MM.1S (cell line): ENCODE results near the gene TPR.

Experiments
- DNase-seq: peaks from one replicate; pipeline ENCODE4 v3.0.0-alpha.2; 2015
- H2AFZ ChIP-seq: fragments of 300-600 bp; sonication (generic); 2 replicates; pipeline ENCODE4 v1.6.0; 2016; ENCODE audit warnings: antibody characterized with exemption, low read length
- H3F3A ChIP-seq: fragments of 300-600 bp; sonication (generic); 2 replicates; pipeline ENCODE4 v1.6.1; 2016; ENCODE audit warnings: mild to moderate bottlenecking, antibody characterized with exemption, low read length, moderate library complexity, mixed read lengths; ENCODE audit not compliant: insufficient read depth
- H3K27ac ChIP-seq: fragments of 300-600 bp; sonication (generic); 2 replicates; pipeline ENCODE4 v1.5.1; 2016; ENCODE audit warnings: mild to moderate bottlenecking, low read length
- H3K27me3 ChIP-seq: fragments of 300-600 bp; sonication (generic); replicated peaks from 2 replicates; pipeline ENCODE4 v1.6.0; 2016; ENCODE audit warnings: low read length; ENCODE audit not compliant: insufficient read depth
- H3K36me3 ChIP-seq: fragments of 300-600 bp; sonication (generic); replicated peaks from 2 replicates; pipeline ENCODE4 v1.6.1; 2016; ENCODE audit warnings: mild to moderate bottlenecking, low read length, mixed read lengths; ENCODE audit not compliant: insufficient read depth
- H3K4me1 ChIP-seq: fragments of 300-600 bp; sonication (generic); 2 replicates; pipeline ENCODE4 v1.6.1; 2016; ENCODE audit warnings: low read length, mixed read lengths
- H3K4me2 ChIP-seq: fragments of 300-600 bp; sonication (generic); 2 replicates; pipeline ENCODE4 v1.6.0; 2016; ENCODE audit warnings: low read depth, low read length
- H3K4me3 ChIP-seq: fragments of 300-600 bp; sonication (generic); 2 replicates; pipeline ENCODE4 v1.5.1; 2016; ENCODE audit warnings: low read length, mixed read lengths
- H3K79me2 ChIP-seq: fragments of 300-600 bp; sonication (generic); 2 replicates; pipeline ENCODE4 v1.6.1; 2016; ENCODE audit warnings: mixed run types, low read length, mixed read lengths
- H3K9ac ChIP-seq: fragments of 300-600 bp; sonication (generic); 2 replicates; pipeline ENCODE4 v1.6.1; 2016; ENCODE audit warnings: low read length, mixed read lengths
- H3K9me2 ChIP-seq: fragments of 300-600 bp; sonication (generic); replicated peaks from 2 replicates; pipeline ENCODE4 v1.6.1; 2016; ENCODE audit warnings: mild to moderate bottlenecking, low read length, mixed read lengths; ENCODE audit not compliant: insufficient read depth
- H3K9me3 ChIP-seq: fragments of 300-600 bp; sonication (generic); replicated peaks from 2 replicates; pipeline ENCODE4 v1.6.1; 2016; ENCODE audit warnings: mild to moderate bottlenecking, low read length, mixed read lengths; ENCODE audit not compliant: insufficient read depth
- H4K20me1 ChIP-seq: fragments of 300-600 bp; sonication (generic); 2 replicates; pipeline ENCODE4 v1.6.1; 2016; ENCODE audit warnings: mild to moderate bottlenecking, low read length, moderate library complexity, mixed read lengths; ENCODE audit not compliant: insufficient read depth
- EZH2 ChIP-seq: fragments of 300-600 bp; sonication (generic); optimal IDR thresholded peaks from 2 replicates; pipeline ENCODE3; 2017; ENCODE audit warnings: low read depth, mild to moderate bottlenecking, antibody characterized with exemption, low read length, mixed read lengths
- EZH2phosphoT487 ChIP-seq: fragments of 300-600 bp; sonication (generic); IDR thresholded peaks from 2 replicates; pipeline ENCODE4 v1.6.1; 2018; ENCODE audit warnings: antibody characterized with exemption, low read length
- TF ChIP-seq, protein P1 (sequence below): fragments of 300-600 bp; sonication (generic); IDR thresholded peaks from 2 replicates; pipeline ENCODE4 v1.5.1; 2016; ENCODE audit warnings: antibody characterized with exemption, low read length, mixed read lengths

Gene TPR

DNA sequence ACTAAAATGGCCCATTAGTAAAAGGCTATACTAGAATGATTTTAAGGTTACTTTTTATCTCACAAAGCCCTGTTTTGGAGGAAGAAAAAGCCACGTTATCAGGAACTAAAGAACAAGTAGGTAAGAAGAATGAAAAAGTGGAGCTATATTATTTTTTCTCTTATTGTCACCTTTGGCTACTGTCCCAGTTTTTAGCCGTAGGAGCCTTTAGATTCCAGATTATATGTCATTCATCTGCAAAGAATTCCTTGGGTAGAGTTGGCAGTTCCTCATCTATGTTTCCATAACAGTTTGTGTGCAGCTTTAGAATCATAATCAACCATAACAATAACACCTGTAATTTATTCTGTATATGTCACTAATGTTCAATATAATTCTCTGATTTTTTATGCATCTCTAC lies 83.8 kb downstream of the TPR start:
- no peaks in the 10 kb centered on the region for H3K9me2 ChIP-seq
- H3K9me3 ChIP-seq: no peaks in the 10 kb centered on the region
- no peaks in the 10 kb centered on the region for H3K36me3 ChIP-seq
- H3K27me3 ChIP-seq: no peaks in the 10 kb centered on the region
- H3K4me1 ChIP-seq: no peaks in the 10 kb centered on the region
- no peak overlapping the region for H2AFZ ChIP-seq
- no peak overlapping the region for H3K4me3 ChIP-seq
- H3K4me2 ChIP-seq: no peak overlapping the region
- no peak overlapping the region for H3K9ac ChIP-seq
- H3K27ac ChIP-seq: no peak overlapping the region
- TF ChIP-seq EZH2phosphoT487 (no peak), EZH2 (no peak)
- TF ChIP-seq, protein P1, sequence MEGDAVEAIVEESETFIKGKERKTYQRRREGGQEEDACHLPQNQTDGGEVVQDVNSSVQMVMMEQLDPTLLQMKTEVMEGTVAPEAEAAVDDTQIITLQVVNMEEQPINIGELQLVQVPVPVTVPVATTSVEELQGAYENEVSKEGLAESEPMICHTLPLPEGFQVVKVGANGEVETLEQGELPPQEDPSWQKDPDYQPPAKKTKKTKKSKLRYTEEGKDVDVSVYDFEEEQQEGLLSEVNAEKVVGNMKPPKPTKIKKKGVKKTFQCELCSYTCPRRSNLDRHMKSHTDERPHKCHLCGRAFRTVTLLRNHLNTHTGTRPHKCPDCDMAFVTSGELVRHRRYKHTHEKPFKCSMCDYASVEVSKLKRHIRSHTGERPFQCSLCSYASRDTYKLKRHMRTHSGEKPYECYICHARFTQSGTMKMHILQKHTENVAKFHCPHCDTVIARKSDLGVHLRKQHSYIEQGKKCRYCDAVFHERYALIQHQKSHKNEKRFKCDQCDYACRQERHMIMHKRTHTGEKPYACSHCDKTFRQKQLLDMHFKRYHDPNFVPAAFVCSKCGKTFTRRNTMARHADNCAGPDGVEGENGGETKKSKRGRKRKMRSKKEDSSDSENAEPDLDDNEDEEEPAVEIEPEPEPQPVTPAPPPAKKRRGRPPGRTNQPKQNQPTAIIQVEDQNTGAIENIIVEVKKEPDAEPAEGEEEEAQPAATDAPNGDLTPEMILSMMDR: no peak
- H3K79me2 ChIP-seq: no peaks in the 10 kb centered on the region
- no peaks in the 10 kb centered on the region for H4K20me1 ChIP-seq
- no peak for DNase-seq
- no peaks in the 10 kb centered on the region for H3F3A ChIP-seq

DNA sequence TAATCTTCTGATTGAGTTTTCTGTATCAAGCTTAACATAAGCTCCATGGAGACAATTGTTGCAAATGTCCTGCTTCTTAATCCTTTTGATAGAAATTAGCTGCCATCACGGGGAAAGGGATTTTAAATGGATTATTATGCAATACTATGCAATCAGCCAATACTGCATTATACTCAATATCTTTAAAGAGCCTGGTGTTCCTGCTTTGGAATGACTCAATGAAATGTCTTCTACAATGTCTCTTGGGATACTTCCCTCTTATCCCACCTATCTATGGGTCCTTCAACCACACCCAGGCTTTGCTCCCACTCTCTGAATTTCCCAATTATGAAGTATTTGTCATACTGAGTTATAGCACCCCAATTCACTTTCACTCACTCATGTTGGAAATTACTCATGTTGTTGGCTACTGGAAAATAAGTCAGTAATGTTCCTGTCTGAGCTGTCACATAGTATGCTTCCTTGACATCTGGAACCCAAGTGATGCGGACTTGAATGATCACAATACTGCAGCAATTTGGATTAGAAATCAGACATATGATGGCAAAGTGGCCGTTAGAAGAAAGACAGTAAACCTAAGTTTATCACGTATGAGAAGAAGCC lies 85.0 kb downstream of the TPR start:
- TF ChIP-seq EZH2 (no peak), EZH2phosphoT487 (no peak)
- TF ChIP-seq, protein P1: no peak
- Histone ChIP-seq H3K9me2 (no peaks in the 10 kb centered on the region), H2AFZ (no peak overlapping the region), H3K27me3 (no peaks in the 10 kb centered on the region), H3K36me3 (no peaks in the 10 kb centered on the region), H3F3A (no peaks in the 10 kb centered on the region), H3K4me3 (no peak overlapping the region), H3K79me2 (no peaks in the 10 kb centered on the region), H3K27ac (no peak overlapping the region), H3K4me2 (no peak overlapping the region), H4K20me1 (no peaks in the 10 kb centered on the region), H3K4me1 (no peaks in the 10 kb centered on the region), H3K9ac (no peak overlapping the region), H3K9me3 (no peaks in the 10 kb centered on the region)
- DNase-seq: no peak

DNA sequence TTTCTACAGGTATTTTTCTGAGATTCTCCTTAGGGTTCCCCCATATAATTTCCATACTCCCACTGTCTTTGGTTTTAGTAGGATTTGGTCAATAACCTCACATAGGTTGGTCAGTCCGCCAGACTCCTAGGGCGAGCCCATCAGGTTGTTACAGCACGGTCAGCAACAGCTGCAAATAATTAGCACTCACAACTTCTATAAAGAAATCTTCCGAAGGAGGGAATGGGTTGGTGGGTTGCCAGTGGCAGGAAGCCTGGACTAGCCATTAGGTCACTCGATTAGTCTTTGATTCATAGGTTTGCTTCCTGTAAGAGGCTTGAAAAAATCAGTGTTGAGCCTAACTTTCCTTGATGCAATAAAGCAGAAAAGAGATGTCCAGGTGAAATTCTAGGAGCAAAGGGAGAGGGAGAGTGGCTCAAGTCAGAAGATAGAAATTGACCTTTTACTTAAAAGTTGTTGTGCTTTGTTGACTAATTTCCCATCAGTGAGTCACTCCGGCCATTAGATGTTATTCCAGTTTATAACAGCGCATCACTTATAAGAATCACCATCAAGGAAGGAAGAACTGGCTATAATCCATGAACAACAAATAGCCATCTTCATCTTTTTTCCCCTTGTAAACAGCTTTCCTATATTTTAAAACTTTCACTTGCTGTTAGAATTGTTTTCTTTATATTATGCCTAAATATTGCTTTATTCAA lies 88.3 kb downstream of the TPR start:
- no peaks in the 10 kb centered on the region for H3K4me1 ChIP-seq
- no peak for TF ChIP-seq EZH2
- no peak for TF ChIP-seq EZH2phosphoT487
- TF ChIP-seq, protein P1: no peak
- no peak overlapping the region for H3K27ac ChIP-seq

More for the DNA sequence above, 88.3 kb downstream of the TPR start:
- Histone ChIP-seq H3K27me3 (no peaks in the 10 kb centered on the region), H3K4me3 (no peak overlapping the region), H3F3A (no peaks in the 10 kb centered on the region), H4K20me1 (no peaks in the 10 kb centered on the region), H3K9me3 (no peaks in the 10 kb centered on the region), H3K36me3 (no peaks in the 10 kb centered on the region), H2AFZ (no peak overlapping the region), H3K9ac (no peak overlapping the region), H3K9me2 (no peaks in the 10 kb centered on the region), H3K79me2 (no peaks in the 10 kb centered on the region), H3K4me2 (no peak overlapping the region)
- no peak for DNase-seq
